Measurements from ENCODE around the gene ISY1.
A peak's percentile ranks its signal among the peaks of the same experiment; 100 is the strongest.
"Not testable (repeated sequence)": the region's sequence is repeated elsewhere in the genome, so short reads cannot be mapped to it uniquely, and the experiment has no call there.

ISY1 gene

DNA sequence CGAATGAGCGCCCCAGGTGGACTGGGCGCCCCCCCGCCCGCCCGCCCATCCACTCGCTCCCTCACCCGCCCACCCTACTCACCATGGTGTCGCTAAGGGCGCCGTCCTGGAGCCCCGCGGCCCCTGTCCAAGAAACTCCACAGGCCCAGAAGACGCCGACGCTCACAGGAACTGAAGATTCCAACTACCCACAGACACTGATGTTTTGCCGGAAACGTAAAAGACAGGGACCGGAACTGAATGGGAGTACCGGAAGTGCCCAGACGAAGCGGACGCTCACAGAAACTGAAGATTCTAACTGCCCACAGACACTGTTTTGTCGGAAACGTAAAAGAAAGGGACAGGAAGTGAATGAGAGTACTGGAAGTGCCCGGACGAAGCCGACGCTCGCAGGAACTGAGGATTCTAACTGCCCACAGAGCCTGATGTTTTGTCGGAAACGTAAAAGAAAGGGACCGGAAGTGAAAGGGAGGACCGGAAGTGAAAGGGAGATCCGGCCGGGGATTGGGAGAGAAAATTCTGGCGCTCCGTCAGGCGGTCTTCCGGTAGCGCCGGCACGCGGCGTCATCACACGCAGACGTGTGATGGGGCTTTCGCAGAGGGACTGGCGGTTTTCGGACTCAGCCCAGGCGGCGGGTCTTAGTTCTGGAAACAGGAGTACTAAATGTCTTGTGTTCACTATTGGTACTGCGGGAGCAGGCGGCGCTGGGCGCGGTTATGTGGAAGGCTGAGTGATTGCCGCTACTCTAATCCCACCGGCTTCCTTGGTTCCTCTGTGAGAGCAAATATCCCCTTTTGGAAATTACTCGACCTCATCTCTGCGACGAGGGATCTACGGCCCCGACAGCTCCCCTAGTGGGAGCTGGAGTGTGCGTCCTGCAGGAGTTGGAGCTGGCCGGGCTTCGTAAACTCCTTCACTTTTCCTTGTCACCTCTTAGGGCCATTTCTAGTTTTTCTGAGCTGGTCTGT lies at the start of gene ISY1:
Gene ISY1, minus strand, starts transcription at position 173 of the 969 bp plus-strand sequence. Its CDS starts 88 bp downstream, at position 85.
- Histone ChIP-seq H3K4me3 (ENCODE audit: low read depth in 1 of 2, low read length in 2 of 2) (peak within 1 kb of the TSS; percentile 87 to 96), H3K36me3 (ENCODE audit: control insufficient read depth in 1 of 2, insufficient read depth in 2 of 2, low read length in 2 of 2) (peaks cover 6 to 38% of the 10 kb centered on the region in 2 donors), H3K27ac (ENCODE audit: low read length) (peak within 1 kb of the TSS; percentile 99), H3K9me3 (ENCODE audit: control insufficient read depth in 1 of 2, low read length in 2 of 2) (no peaks in the 10 kb centered on the region), H3K27me3 (ENCODE audit: low read depth, low read length) (no peaks in the 10 kb centered on the region), H3K4me1 (ENCODE audit: control insufficient read depth in 1 of 2, insufficient read depth in 2 of 2, low read length in 2 of 2) (peaks cover 16 to 21% of the 10 kb centered on the region in 2 donors)

DNA sequence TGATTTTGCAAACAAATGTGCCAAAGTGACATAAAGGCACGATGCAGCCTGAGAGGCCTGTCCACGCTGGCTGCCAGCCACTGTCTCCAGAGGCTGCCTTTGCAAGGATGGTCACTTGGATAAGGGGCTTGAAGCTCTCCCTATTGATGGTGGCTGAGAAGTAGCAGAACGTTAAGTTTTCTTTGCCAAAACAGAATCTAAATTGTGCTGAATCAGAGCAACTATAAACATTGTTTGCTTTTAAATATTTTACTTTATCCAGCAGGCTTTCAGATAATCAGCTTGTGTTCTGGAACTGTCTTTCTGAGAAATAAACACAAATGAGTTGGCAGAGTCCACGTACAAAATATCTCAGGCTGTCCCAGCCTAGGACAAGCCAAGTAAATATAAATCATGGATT lies 46.6 kb upstream of the ISY1 start:
- H3K27me3 ChIP-seq (ENCODE audit: low read depth, low read length), result no peaks in the 10 kb centered on the region
- H3K4me1 ChIP-seq (ENCODE audit: control insufficient read depth in 1 of 2, insufficient read depth in 2 of 2, low read length in 2 of 2), result peaks cover 4 to 13% of the 10 kb centered on the region in 2 donors
- no peak overlapping the region for H3K4me3 ChIP-seq (ENCODE audit: low read depth in 1 of 2, low read length in 2 of 2)
- H3K36me3 ChIP-seq (ENCODE audit: control insufficient read depth in 1 of 2, insufficient read depth in 2 of 2, low read length in 2 of 2), result no peaks in the 10 kb centered on the region
- H3K9me3 ChIP-seq (ENCODE audit: control insufficient read depth in 1 of 2, low read length in 2 of 2), result no peaks in the 10 kb centered on the region
- H3K27ac ChIP-seq (ENCODE audit: low read length), result no peak overlapping the region

DNA sequence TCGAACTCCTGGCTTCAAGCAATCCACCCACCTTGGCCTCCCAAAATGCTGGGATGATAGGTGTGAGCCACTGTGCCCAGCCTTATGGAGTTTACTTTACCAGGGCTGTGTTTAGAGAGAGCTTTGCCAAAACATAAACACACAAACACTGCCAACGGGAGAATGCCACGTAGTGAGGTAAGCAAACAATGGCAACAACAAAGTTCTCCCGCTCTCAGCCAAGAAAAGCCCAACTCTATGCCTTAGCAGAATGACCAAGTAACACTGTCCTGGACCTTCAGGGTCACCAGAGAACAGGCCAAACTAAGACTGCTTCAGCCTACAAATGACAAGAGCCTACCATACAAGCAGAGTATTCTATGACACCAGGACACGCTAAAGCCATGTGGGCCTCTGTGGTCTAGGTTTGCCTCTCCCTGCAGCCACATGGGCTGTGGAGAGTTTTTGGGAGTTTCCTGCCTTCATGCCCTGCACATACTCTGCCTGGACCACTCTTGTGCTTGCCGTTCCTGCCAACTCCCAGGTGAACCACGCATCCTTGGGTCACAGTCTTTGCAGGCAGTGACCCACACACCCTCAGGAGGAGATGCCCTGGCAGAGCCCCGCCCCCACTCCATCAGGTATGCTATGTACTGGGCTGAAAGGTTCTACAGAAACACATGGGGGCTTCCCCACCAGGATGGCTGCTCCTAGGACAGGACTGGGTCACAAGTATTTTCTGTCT lies 44.4 kb upstream of the ISY1 start:
- H3K36me3 ChIP-seq (ENCODE audit: control insufficient read depth in 1 of 2, insufficient read depth in 2 of 2, low read length in 2 of 2), result no peaks in the 10 kb centered on the region
- no peak overlapping the region for H3K27ac ChIP-seq (ENCODE audit: low read length)
- H3K27me3 ChIP-seq (ENCODE audit: low read depth, low read length), result no peaks in the 10 kb centered on the region
- H3K9me3 ChIP-seq (ENCODE audit: control insufficient read depth in 1 of 2, low read length in 2 of 2), result no peaks in the 10 kb centered on the region
- no peaks in the 10 kb centered on the region for H3K4me1 ChIP-seq (ENCODE audit: control insufficient read depth in 1 of 2, insufficient read depth in 2 of 2, low read length in 2 of 2)
- H3K4me3 ChIP-seq (ENCODE audit: low read depth in 1 of 2, low read length in 2 of 2), result no peak overlapping the region

DNA sequence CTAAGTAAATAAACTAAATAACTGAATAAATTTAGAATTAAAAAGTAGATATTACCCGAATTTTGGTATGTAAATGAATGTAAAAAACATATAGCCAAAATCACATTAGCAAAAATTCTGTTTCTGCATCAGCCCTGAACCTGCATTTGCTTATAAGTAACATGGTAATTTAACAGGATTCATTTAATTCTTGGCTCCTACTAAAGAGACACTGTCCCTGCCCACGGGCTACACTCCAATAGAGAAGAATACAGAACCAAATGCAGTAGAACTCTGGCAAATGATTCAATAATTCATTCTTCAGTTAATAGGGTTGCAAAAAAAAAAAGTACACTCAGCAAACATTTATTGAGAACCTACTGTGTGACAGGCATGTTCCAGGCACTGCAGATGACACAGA lies 43.6 kb upstream of the ISY1 start:
- no peaks in the 10 kb centered on the region for H3K9me3 ChIP-seq (ENCODE audit: control insufficient read depth in 1 of 2, low read length in 2 of 2)
- H3K27me3 ChIP-seq (ENCODE audit: low read depth, low read length), result no peaks in the 10 kb centered on the region
- no peak overlapping the region for H3K4me3 ChIP-seq (ENCODE audit: low read depth in 1 of 2, low read length in 2 of 2)
- no peak overlapping the region for H3K27ac ChIP-seq (ENCODE audit: low read length)
- H3K36me3 ChIP-seq (ENCODE audit: control insufficient read depth in 1 of 2, insufficient read depth in 2 of 2, low read length in 2 of 2), result no peaks in the 10 kb centered on the region
- no peaks in the 10 kb centered on the region for H3K4me1 ChIP-seq (ENCODE audit: control insufficient read depth in 1 of 2, insufficient read depth in 2 of 2, low read length in 2 of 2)

DNA sequence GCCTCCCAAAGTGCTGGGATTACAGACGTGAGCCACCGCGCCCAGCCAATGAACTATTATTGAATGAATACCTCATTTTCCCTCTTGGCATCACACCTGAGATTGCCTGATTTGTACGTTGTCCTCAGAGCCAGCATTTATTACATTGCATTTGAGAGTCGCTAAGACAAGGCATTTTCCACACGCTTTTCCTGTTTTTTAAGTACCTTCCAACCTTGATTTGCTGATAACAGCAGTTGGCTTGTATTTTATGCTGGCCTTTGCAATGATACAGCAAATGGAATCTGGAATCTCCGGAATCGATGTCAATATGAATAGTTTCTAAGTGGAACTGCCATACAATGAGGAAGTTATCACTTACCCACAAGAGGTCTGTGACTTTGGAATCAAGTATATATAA lies 38.5 kb upstream of the ISY1 start:
- no peaks in the 10 kb centered on the region for H3K9me3 ChIP-seq (ENCODE audit: control insufficient read depth in 1 of 2, low read length in 2 of 2)
- no peak overlapping the region for H3K4me3 ChIP-seq (ENCODE audit: low read depth in 1 of 2, low read length in 2 of 2)
- no peak overlapping the region for H3K27ac ChIP-seq (ENCODE audit: low read length)
- H3K4me1 ChIP-seq (ENCODE audit: control insufficient read depth in 1 of 2, insufficient read depth in 2 of 2, low read length in 2 of 2), result peaks cover 8 to 14% of the 10 kb centered on the region in 2 donors
- no peaks in the 10 kb centered on the region for H3K27me3 ChIP-seq (ENCODE audit: low read depth, low read length)
- H3K36me3 ChIP-seq (ENCODE audit: control insufficient read depth in 1 of 2, insufficient read depth in 2 of 2, low read length in 2 of 2), result no peaks in the 10 kb centered on the region

DNA sequence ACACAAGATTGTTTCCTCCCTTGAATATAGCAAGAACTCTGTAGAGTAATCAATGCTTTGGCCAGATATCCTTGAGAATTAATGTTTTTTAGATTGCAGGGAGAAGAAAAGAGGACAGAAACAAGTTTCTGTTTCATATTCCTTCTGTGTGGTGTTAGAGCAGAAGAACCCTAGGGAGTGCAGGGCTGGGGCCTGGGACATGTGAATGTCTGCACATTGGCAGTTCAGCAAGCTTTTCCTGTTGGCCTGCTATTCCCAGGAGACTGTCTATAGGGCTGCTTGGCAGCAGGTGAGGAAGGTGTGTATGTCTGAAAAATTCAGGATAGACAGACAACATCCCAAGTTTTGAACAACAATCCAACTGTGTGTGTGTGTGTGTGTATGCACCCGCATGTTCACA lies 36.5 kb upstream of the ISY1 start:
- no peaks in the 10 kb centered on the region for H3K36me3 ChIP-seq (ENCODE audit: control insufficient read depth in 1 of 2, insufficient read depth in 2 of 2, low read length in 2 of 2)
- H3K27me3 ChIP-seq (ENCODE audit: low read depth, low read length), result no peaks in the 10 kb centered on the region
- peak overlapping the region; percentile 65 for H3K27ac ChIP-seq (ENCODE audit: low read length)
- no peaks in the 10 kb centered on the region for H3K9me3 ChIP-seq (ENCODE audit: control insufficient read depth in 1 of 2, low read length in 2 of 2)
- H3K4me1 ChIP-seq (ENCODE audit: control insufficient read depth in 1 of 2, insufficient read depth in 2 of 2, low read length in 2 of 2), result peaks cover 8 to 14% of the 10 kb centered on the region in 2 donors
- no peak overlapping the region for H3K4me3 ChIP-seq (ENCODE audit: low read depth in 1 of 2, low read length in 2 of 2)

DNA sequence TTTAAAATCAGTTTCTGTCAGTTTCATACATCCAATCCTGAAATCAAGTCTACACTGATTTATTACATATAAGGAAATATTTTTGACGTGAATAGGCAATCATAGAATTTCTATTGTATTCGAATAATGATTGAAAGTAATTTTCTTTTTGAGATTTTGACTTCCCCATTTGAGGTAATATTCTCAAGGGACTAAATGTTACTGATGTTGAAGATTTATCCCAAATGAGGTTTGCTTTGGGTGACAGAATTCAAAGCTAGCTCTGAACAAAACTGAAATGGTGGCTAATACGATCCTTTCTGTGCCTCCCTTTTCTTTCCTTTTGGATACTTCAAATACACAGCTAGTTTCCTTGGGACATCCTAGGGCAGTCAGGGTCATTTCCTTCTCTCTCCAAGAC lies 35.7 kb upstream of the ISY1 start:
- H3K4me3 ChIP-seq (ENCODE audit: low read depth in 1 of 2, low read length in 2 of 2), result no peak overlapping the region
- H3K27ac ChIP-seq (ENCODE audit: low read length), result peak overlapping the region; percentile 65

DNA sequence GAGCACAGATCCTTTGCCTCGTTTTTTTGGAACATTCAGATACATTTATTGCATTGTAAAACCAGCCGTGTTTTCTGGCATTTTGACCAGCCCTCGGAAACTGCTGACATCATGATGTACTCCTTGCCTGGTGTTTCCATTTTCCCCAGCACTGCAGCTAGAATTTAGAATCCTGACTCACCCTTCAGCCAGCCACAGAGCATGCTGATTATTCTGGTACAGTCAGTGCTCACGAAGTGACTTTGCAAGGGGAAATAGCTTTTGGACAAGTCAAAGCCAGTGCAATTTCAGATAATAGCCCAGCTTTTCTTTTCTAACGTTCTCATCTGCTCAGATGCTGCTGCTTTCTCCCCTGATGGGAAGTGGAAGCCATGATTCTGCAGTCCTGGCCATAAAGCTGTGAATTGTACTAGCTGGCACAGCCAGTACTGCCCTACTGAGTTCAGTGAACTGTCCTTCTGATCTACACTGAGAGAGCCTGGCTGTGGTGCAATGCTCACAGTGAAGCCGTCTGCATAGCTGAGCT lies 34.9 kb upstream of the ISY1 start:
- H3K4me3 ChIP-seq (ENCODE audit: low read depth in 1 of 2, low read length in 2 of 2), result peak overlapping the region in 1 of 2 donors; percentile 17
- no peaks in the 10 kb centered on the region for H3K27me3 ChIP-seq (ENCODE audit: low read depth, low read length)
- H3K9me3 ChIP-seq (ENCODE audit: control insufficient read depth in 1 of 2, low read length in 2 of 2), result no peaks in the 10 kb centered on the region
- H3K4me1 ChIP-seq (ENCODE audit: control insufficient read depth in 1 of 2, insufficient read depth in 2 of 2, low read length in 2 of 2), result peaks cover 8 to 14% of the 10 kb centered on the region in 2 donors
- H3K36me3 ChIP-seq (ENCODE audit: control insufficient read depth in 1 of 2, insufficient read depth in 2 of 2, low read length in 2 of 2), result no peaks in the 10 kb centered on the region
- H3K27ac ChIP-seq (ENCODE audit: low read length), result peak overlapping the region; percentile 68

More for the DNA sequence above, 35.7 kb upstream of the ISY1 start:
- no peaks in the 10 kb centered on the region for H3K9me3 ChIP-seq (ENCODE audit: control insufficient read depth in 1 of 2, low read length in 2 of 2)
- H3K27me3 ChIP-seq (ENCODE audit: low read depth, low read length), result no peaks in the 10 kb centered on the region
- H3K4me1 ChIP-seq (ENCODE audit: control insufficient read depth in 1 of 2, insufficient read depth in 2 of 2, low read length in 2 of 2), result peaks cover 8 to 14% of the 10 kb centered on the region in 2 donors
- no peaks in the 10 kb centered on the region for H3K36me3 ChIP-seq (ENCODE audit: control insufficient read depth in 1 of 2, insufficient read depth in 2 of 2, low read length in 2 of 2)

DNA sequence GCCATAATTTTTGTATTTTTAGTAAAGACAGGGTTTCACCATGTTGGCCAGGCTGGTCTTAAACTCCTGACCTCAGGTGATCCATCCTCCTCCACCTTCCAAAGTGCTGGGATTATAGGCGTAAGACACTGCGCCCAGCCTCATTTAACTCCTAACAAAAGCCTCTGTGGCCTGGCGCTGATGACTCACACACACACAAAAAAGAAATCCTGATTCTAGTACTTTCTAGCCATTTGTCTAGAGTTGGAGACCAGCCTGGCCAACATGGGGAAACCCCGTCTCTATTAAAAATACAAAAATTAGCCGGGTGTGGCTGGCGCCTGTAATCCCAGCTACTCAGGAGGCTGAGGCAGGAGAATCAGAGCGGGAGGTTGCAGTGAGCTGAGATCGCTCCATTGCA lies 28.9 kb upstream of the ISY1 start:
- not testable (repeated sequence) for H3K4me3 ChIP-seq (ENCODE audit: low read depth in 1 of 2, low read length in 2 of 2); H3K36me3 ChIP-seq (ENCODE audit: control insufficient read depth in 1 of 2, insufficient read depth in 2 of 2, low read length in 2 of 2)

DNA sequence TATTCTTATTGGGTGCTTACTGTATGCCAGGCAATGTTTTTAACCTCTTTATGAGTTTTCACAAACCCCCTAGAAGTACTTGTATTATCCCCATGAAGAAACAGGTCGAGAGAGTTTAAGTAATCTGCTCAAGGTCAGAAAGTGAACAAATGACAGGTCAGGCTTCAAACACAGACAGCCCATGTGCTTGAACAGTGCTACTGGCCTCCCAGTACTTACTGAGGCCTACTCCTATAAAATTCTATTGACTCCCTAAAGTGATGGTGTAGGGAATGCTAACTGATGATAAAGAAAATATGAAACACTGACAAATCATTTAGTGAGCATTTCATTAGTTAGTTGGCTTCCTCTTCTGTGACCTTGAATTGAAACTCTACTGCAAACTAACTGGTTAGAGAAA lies 27.0 kb upstream of the ISY1 start:
- Histone ChIP-seq H3K36me3 (ENCODE audit: control insufficient read depth in 1 of 2, insufficient read depth in 2 of 2, low read length in 2 of 2) (no peaks in the 10 kb centered on the region), H3K27me3 (ENCODE audit: low read depth, low read length) (no peaks in the 10 kb centered on the region), H3K4me1 (ENCODE audit: control insufficient read depth in 1 of 2, insufficient read depth in 2 of 2, low read length in 2 of 2) (no peaks in the 10 kb centered on the region), H3K4me3 (ENCODE audit: low read depth in 1 of 2, low read length in 2 of 2) (no peak overlapping the region), H3K9me3 (ENCODE audit: control insufficient read depth in 1 of 2, low read length in 2 of 2) (no peaks in the 10 kb centered on the region), H3K27ac (ENCODE audit: low read length) (no peak overlapping the region)

More for the DNA sequence above, 28.9 kb upstream of the ISY1 start:
- not testable (repeated sequence) for H3K4me1 ChIP-seq (ENCODE audit: control insufficient read depth in 1 of 2, insufficient read depth in 2 of 2, low read length in 2 of 2); H3K9me3 ChIP-seq (ENCODE audit: control insufficient read depth in 1 of 2, low read length in 2 of 2); H3K27ac ChIP-seq (ENCODE audit: low read length); H3K27me3 ChIP-seq (ENCODE audit: low read depth, low read length)

DNA sequence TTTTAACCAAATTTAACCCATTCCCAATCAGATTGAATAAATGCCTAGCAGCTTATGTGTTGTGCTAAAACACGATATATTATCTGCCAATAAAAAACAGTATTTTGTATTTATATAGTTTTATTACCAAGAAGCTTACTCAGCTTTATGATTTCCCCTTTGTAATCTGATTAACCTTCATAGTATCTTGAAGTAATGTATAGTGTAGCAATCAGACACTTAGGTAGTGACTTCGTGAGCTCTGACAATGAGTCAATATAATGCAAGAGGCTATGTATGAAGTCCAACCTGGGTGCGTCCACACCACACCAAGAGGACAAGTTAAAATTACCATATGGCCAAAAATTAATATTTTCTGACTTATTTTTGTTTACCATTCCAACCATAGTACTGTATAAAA lies 24.9 kb upstream of the ISY1 start:
- Histone ChIP-seq H3K4me3 (ENCODE audit: low read depth in 1 of 2, low read length in 2 of 2) (no peak overlapping the region), H3K9me3 (ENCODE audit: control insufficient read depth in 1 of 2, low read length in 2 of 2) (no peaks in the 10 kb centered on the region), H3K36me3 (ENCODE audit: control insufficient read depth in 1 of 2, insufficient read depth in 2 of 2, low read length in 2 of 2) (no peaks in the 10 kb centered on the region), H3K27me3 (ENCODE audit: low read depth, low read length) (no peaks in the 10 kb centered on the region), H3K27ac (ENCODE audit: low read length) (no peak overlapping the region), H3K4me1 (ENCODE audit: control insufficient read depth in 1 of 2, insufficient read depth in 2 of 2, low read length in 2 of 2) (peaks cover 0 to 12% of the 10 kb centered on the region in 2 donors)
